GM12873 (cell line): ENCODE data around the gene SHC1.

Source experiments
- CTCF ChIP-seq: IDR thresholded peaks from 2 replicates; pipeline ENCODE4 v1.5.1; 2012; ENCODE audit warnings: low read depth, mild to moderate bottlenecking, moderate library complexity, low read length, control low read depth; ENCODE audit not compliant: insufficient read depth; ENCODE audit errors: missing control alignments

The SHC1 gene

GRCh38 chr1:154972213-154972516 is 1.6 kb upstream of the SHC1 start:
- TF ChIP-seq CTCF, result no peak

DNA sequence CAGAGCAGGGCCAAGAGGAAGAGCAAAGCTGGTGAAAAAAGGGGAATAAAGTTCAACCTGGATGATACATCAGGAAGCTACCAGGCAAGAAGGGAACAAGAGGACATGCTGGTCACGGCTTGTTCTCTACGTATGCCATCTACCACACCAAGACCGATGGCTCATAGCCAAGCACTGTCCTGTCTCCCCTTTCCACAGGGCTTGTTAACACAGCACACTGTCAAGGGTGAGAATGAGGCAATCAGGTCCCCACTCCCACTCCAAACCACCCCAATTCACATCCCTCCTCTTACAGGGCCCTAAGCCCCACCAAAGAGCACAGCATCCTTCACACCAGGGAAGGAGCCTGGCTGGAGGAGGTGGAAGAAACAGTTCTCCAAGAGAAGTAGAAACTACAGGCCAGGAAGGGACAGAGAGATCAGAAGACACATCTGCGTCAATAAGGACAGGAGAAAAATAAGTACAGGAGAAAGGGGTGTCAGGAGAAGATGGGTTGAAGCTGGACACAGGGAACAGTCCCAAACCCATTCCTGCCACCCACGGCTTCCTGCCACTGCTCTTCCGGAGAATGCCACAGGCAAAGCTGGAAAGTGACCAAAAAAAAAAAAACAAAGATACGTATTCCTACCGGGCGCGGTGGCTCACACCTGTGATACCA is 923 bp upstream of the SHC1 start:
- TF ChIP-seq CTCF, result no peak

- no peak for TF ChIP-seq CTCF
Observed at GRCh38 chr1:154969860-154970452, 591 bp downstream of the SHC1 start.

- TF ChIP-seq CTCF, result no peak
Observed at GRCh38 chr1:154969246-154969645, 1.3 kb downstream of the SHC1 start.

DNA sequence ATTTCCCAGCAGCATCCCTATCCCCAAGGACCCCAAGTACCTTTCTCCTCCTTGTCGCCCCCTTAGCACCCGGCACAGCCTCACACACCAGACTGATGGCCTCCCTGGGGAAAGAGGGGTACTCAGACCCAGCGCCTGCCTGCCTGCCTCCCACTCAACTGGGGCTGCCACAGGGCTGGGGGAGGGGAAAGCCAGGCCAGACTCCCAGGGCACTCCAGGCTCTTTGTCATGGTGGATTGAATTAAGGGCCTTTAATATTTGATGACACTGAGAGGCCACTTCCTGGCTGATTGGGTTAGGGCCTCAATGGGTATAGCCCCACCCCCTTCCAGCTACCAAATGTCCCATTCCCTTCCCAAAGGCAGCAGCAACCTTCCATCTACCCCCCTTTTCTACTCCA is 1.8 kb downstream of the SHC1 start:
- TF ChIP-seq CTCF, result no peak

DNA sequence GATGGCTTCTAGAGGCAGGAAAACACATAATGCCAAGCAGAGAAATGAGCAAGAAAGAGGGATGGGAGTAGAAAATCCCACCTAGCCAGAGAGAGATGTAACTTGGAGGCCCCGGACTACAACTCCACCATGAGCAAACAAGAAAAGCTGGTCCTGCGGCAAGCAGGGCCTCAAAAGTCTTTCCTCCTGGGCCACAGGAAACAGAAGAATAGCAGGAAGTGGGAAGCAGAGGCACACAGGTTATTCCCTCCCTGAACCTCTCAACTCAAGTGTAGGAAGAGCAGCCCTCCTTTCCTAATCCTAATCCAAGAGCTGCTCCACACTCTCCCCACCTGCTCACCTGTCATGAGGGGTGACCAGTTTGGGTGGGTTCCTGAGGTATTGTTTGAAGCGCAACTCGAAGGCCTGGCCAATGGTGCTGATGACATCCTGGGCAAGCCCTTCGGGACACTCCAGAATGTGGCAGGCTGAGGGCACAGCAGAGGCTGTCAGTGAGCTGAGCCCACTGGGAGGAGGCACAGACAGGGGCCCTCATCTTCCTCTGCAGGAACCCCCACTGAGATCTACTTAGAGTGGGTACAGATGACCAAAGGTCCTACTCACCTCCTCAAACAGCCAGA is 3.1 kb downstream of the SHC1 start:
- no peak for TF ChIP-seq CTCF

- no peak for TF ChIP-seq CTCF
Observed at GRCh38 chr1:154966111-154966510, 4.4 kb downstream of the SHC1 start.
